Activated T-cell treated with anti-CD3 and anti-CD28 coated beads, Interleukin-2, amount 50 U/mL, for 24 hours (primary cell): ENCODE results near the gene GOLGB1.
A peak's percentile ranks its signal among the peaks of the same experiment; 100 is the strongest.
"Not testable (repeated sequence)": the region's sequence is repeated elsewhere in the genome, so short reads cannot be mapped to it uniquely, and the experiment has no call there.

Experiments
- DNase-seq: peaks from one replicate; pipeline ENCODE4 v3.0.0-alpha.2; 2020
- H3K27ac Mint-ChIP-seq: 2 replicates; pipeline ENCODE4 v1.8.0; 2020; ENCODE audit warnings: mild to moderate bottlenecking, mixed read lengths
- H3K27me3 Mint-ChIP-seq: 2 replicates; pipeline ENCODE4 v1.8.0; 2020; ENCODE audit warnings: mixed read lengths
- H3K36me3 Mint-ChIP-seq: 2 replicates; pipeline ENCODE4 v1.8.0; 2020; ENCODE audit warnings: low read depth, mixed read lengths
- H3K4me1 Mint-ChIP-seq: 2 replicates; pipeline ENCODE4 v1.8.0; 2020; ENCODE audit warnings: low read depth, mixed read lengths
- H3K4me3 Mint-ChIP-seq: 2 replicates; pipeline ENCODE4 v1.8.0; 2020; ENCODE audit warnings: mild to moderate bottlenecking, moderate library complexity, mixed read lengths
- H3K9me3 Mint-ChIP-seq: 2 replicates; pipeline ENCODE4 v1.8.0; 2020; ENCODE audit warnings: mixed read lengths

Gene GOLGB1, protein sequence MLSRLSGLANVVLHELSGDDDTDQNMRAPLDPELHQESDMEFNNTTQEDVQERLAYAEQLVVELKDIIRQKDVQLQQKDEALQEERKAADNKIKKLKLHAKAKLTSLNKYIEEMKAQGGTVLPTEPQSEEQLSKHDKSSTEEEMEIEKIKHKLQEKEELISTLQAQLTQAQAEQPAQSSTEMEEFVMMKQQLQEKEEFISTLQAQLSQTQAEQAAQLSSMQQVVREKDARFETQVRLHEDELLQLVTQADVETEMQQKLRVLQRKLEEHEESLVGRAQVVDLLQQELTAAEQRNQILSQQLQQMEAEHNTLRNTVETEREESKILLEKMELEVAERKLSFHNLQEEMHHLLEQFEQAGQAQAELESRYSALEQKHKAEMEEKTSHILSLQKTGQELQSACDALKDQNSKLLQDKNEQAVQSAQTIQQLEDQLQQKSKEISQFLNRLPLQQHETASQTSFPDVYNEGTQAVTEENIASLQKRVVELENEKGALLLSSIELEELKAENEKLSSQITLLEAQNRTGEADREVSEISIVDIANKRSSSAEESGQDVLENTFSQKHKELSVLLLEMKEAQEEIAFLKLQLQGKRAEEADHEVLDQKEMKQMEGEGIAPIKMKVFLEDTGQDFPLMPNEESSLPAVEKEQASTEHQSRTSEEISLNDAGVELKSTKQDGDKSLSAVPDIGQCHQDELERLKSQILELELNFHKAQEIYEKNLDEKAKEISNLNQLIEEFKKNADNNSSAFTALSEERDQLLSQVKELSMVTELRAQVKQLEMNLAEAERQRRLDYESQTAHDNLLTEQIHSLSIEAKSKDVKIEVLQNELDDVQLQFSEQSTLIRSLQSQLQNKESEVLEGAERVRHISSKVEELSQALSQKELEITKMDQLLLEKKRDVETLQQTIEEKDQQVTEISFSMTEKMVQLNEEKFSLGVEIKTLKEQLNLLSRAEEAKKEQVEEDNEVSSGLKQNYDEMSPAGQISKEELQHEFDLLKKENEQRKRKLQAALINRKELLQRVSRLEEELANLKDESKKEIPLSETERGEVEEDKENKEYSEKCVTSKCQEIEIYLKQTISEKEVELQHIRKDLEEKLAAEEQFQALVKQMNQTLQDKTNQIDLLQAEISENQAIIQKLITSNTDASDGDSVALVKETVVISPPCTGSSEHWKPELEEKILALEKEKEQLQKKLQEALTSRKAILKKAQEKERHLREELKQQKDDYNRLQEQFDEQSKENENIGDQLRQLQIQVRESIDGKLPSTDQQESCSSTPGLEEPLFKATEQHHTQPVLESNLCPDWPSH (N-terminal part only)

DNA sequence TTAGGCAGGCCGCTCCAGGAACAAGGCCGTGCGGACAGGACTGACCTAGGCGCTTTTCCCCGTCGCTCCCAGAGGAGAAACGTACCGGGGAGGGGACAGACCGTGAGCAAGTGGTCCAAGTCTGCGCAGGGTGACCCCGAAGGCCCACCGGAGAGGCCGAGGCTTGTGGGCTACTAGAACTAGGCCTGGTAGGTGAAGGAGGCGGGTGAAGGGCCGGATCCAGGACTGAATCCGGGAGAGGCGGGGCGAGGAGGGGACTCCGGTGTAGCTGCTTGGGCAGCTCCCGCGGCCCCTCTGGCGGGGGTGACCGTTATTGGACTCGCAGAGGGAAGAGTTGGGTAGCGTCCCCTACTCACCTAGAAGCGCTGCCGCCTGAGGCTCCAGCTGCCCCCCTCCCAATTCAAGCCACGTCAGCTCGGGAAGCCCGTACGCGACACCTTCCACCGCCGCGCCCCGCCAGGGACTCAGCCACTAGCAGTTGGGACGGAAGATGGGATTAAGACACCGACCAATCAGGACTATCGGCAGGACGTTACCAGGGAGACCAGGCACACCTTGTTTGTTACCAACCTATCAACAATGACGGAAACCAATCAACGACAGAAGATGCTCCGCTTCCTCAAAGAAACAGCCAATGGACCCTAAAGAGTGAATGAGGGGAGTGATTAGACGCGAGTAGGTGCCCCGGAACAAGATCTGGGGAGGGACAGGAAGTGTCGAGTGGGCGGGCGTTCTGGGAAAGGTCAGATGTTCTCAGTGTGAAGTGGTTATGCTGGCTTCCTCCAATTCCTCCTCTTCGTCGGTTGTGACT is at the start of gene GOLGB1:
Gene GOLGB1, minus strand, starts transcription at position 466 of the 811 bp plus-strand sequence. CDS start 18,770 bp downstream, outside the sequence.
- Mint-ChIP-seq H3K36me3 (no peaks in the 10 kb centered on the region), H3K4me1 (peaks cover 9% of the 10 kb centered on the region), H3K4me3 (no peak within 1 kb of the TSS), H3K9me3 (no peaks in the 10 kb centered on the region), H3K27me3 (peaks cover 6% of the 10 kb centered on the region), H3K27ac (no peak within 1 kb of the TSS)
- peak; percentile 89 for DNase-seq

DNA sequence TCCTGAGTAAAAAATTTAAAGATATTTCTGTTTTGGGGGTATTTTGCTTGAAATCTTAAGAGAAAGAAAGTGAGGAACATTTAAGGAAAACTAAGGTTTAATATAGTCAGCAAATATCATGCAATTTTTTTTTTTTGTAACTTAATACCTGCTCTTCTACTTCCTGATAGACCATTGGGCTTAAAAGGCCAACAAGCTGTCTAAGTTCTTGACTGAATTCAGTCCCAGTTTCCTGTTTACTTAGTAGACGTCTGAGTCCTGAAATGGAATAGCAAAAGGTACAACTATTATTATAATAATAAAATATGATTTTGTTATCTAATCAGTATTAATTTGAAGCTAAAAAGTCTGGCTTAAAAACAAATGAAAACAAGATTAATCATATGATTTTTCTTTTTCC is 47.4 kb upstream of the GOLGB1 start:
- no peak for DNase-seq
- Mint-ChIP-seq H3K4me3 (no peak overlapping the region), H3K4me1 (peaks cover 6% of the 10 kb centered on the region), H3K36me3 (peaks cover 83% of the 10 kb centered on the region), H3K27ac (no peak overlapping the region), H3K9me3 (no peaks in the 10 kb centered on the region), H3K27me3 (no peaks in the 10 kb centered on the region)

DNA sequence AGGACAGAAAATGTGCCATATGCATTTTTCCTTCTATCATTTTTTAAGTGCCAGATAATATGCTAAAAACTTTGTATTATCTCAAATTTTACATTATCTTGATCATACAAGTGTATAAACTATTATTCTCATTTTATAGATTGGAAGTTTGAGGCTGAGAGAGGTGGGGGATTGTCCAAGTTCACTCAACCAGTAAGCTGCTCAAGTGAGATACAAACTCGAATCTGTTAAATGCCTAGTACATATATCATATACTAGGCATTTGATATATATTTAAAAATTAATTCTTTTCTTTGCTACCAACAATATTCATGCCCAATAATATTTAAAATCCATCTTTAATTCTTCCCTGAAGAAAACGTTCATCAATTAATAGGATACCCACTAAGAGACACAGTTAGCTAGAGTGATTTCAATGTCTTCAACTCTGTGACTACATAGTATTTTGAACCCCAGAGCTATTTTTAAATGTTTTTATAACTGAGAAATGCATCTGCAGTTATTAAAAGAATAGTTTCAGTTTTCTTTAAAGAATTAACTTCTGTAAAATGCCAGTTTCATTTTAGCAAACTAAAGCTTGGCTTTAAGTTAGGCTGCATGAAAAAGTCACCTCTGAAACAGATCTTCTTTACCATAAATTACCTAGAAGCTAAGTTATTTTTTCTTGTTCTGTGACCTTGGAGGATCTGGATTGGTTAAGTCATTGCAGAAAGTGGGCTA is 44.9 kb upstream of the GOLGB1 start:
- no peak overlapping the region for H3K4me3 Mint-ChIP-seq
- no peak overlapping the region for H3K27ac Mint-ChIP-seq
- DNase-seq: no peak

DNA sequence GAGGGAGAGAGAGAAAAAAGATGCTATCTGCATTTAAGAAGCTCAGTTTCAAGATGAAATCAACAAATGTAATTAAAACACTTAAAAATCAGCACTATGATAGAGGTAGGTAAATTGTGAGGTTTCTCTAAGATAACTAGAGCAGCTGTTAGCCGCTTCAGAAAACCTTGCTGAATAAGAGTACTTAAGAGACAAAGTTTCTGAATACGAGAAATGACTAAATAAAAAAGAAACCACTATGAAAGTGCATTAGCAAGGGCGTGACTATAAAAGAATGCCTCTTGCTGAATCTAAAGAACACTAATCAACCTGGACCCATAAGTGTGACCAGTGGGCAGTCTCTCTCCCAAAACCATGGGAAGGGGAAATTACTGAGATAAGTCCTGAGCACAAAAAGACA is 43.5 kb upstream of the GOLGB1 start:
- Mint-ChIP-seq H3K27ac (no peak overlapping the region), H3K9me3 (no peaks in the 10 kb centered on the region), H3K27me3 (no peaks in the 10 kb centered on the region), H3K36me3 (peaks cover 84% of the 10 kb centered on the region), H3K4me1 (no peaks in the 10 kb centered on the region), H3K4me3 (no peak overlapping the region)
- no peak for DNase-seq

More for the DNA sequence above, 44.9 kb upstream of the GOLGB1 start:
- Mint-ChIP-seq H3K36me3 (peaks cover 81% of the 10 kb centered on the region), H3K27me3 (no peaks in the 10 kb centered on the region), H3K4me1 (no peaks in the 10 kb centered on the region), H3K9me3 (no peaks in the 10 kb centered on the region)

DNA sequence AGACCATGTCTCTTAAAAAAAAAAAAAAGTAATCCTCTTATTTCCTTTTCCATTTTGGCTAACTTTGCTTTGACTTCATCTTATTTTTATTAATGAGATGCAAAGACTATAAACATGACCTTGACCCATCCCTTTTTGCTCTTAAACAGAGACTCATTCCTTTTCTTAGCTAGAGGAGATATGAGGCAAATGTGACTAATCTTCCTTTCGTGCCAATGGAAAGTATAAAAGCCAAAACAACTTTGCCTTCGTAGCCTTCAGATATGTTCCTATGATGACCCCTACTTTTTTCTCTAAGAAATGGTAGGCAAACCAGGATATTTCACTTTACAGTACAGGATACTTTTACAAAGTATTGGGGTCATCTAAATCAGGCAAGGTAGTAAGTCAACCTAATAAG is 36.9 kb upstream of the GOLGB1 start:
- H3K4me3 Mint-ChIP-seq: no peak overlapping the region
- peak overlapping the region; percentile 5 for H3K27ac Mint-ChIP-seq
- no peaks in the 10 kb centered on the region for H3K4me1 Mint-ChIP-seq
- H3K27me3 Mint-ChIP-seq: no peaks in the 10 kb centered on the region
- peaks cover 92% of the 10 kb centered on the region for H3K36me3 Mint-ChIP-seq
- H3K9me3 Mint-ChIP-seq: no peaks in the 10 kb centered on the region
- DNase-seq: no peak

DNA sequence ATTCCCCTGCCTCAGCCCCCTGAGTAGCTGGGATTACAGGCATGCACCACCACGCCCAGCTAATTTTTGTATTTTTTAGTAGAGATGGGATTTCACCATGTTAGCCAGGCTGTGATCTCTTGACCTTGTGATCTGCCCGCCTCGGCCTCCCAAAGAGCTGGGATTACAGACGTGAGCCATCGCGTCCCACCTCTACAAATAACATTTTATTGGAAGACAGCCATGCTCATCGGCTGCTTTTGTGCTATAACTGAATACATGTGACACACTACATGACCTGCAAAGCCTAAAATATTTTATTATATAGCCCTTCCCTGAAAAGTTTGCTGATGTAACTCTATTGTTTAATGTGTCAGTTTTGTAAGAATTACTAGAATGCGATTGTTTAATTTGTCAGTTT is 33.2 kb upstream of the GOLGB1 start:
- not testable (repeated sequence) for H3K4me3 Mint-ChIP-seq, DNase-seq, H3K27ac Mint-ChIP-seq, H3K4me1 Mint-ChIP-seq, H3K9me3 Mint-ChIP-seq, H3K27me3 Mint-ChIP-seq
- H3K36me3 Mint-ChIP-seq: peaks cover 98% of the 10 kb centered on the region

DNA sequence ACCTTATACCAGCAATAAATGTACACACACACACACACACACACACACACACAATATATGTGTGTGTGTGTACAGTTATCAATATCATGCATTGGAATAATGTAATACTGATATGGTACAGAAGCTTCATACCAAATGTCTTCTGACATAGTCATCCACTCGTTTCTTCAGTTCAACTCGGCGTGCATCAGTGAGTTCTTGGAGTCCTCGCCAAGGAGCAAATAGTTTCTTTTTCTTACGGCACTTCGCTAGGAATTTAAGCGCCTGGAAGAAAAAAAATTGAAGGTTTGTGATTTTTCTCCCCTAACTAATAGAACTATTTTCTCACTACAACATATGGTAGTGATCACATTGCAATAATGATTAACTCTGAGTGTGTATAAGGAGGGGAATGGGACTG is 32.1 kb upstream of the GOLGB1 start:
- Mint-ChIP-seq H3K27me3 (no peaks in the 10 kb centered on the region), H3K4me3 (no peak overlapping the region), H3K36me3 (peaks cover 97% of the 10 kb centered on the region), H3K9me3 (no peaks in the 10 kb centered on the region), H3K4me1 (no peaks in the 10 kb centered on the region), H3K27ac (no peak overlapping the region)
- no peak for DNase-seq

DNA sequence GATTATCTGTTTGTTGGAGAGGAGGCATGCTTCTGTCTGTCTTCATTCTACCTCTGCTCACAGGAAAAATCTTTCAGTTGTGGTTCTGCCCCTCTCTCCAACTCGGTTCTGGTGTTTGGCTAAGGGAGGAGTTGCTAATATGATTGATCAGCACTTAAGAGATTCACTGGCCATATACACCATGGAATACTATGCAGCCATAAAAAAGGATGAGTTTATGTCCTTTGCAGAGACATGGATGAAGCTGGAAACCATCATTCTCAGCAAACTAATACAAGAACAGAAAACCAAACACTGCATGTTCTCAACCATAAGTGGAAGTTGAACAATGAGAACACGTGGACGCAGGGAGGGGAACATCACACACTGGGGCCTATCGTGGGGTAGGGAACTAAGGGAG is 25.6 kb upstream of the GOLGB1 start:
- not testable (repeated sequence) for H3K27ac Mint-ChIP-seq, H3K27me3 Mint-ChIP-seq, DNase-seq, H3K4me3 Mint-ChIP-seq, H3K4me1 Mint-ChIP-seq, H3K9me3 Mint-ChIP-seq
- H3K36me3 Mint-ChIP-seq: peaks cover 91% of the 10 kb centered on the region

DNA sequence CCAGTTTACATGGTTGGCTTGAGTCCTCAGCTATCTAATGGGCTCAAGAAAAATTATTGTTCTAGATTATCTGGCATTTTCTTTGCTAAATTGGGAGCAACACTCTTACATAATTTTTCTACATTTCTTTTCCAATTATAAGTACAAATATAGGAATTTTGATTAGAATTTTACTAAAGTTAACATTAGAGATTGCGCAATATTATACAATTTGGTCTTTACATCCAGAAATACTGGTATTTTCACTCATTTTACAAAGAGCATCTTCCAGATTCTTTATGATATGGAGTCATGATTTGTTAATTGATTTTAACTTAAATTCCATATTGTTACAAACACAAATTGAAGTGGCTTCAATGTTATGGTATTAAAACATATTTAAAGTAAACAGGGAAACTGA is 19.7 kb upstream of the GOLGB1 start:
- Mint-ChIP-seq H3K9me3 (no peaks in the 10 kb centered on the region), H3K4me1 (no peaks in the 10 kb centered on the region), H3K27ac (no peak overlapping the region), H3K4me3 (no peak overlapping the region), H3K27me3 (no peaks in the 10 kb centered on the region), H3K36me3 (peaks cover 66% of the 10 kb centered on the region)
- no peak for DNase-seq

DNA sequence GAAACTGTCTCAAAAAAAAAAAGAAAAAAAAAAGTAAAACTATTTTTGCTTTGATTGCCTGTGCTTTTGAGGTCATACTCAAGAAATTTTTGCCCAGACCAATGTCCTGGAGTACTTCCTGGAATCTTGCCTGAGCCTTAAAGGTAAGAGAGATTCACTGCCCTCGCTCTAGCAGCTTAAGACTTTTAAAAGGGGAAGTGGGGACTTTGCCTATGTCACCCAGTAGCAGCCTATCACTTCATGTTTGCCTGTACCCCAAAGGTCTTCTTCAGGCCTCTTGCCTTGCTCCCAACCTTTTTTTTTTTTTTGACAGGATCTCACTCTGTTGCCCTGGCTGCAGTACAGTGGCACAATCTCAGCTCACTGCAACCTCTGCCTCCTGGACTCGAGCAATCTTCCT is 18.9 kb upstream of the GOLGB1 start:
- Mint-ChIP-seq H3K27ac (no peak overlapping the region), H3K36me3 (peaks cover 58% of the 10 kb centered on the region), H3K27me3 (no peaks in the 10 kb centered on the region), H3K9me3 (no peaks in the 10 kb centered on the region), H3K4me1 (no peaks in the 10 kb centered on the region), H3K4me3 (no peak overlapping the region)
- no peak for DNase-seq

DNA sequence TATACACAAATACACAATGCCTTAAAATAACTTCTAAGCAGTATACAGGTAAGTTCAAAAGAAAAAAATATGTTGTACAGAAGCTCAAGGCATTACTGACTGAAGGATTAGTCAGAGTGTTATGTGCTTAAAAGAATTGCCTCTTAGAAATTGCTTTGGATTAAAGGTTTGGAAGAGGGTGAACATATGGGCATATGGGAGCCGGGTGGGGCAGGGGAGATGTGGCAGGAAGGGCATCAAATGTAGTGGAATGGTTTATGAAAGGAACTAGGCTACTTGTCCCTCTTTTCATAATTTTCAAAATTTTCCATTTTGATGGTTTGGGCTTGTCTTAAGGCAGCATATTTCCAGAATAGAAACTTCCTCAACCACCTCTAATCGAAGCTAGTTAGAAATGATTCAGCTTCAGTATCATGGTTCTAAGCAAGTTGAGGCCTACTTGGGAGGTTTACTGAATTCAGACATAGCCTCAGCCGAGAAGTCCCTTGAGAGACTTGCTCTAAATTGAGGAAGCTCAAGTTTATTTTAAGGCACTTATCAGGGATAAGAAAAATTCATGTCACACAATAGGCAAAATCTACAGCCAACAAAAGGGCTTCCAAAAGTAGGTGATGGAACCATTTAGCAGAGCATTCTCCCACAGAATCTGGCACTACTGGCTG is 10.1 kb upstream of the GOLGB1 start:
- no peaks in the 10 kb centered on the region for H3K36me3 Mint-ChIP-seq
- H3K27me3 Mint-ChIP-seq: no peaks in the 10 kb centered on the region
- no peak overlapping the region for H3K27ac Mint-ChIP-seq

DNA sequence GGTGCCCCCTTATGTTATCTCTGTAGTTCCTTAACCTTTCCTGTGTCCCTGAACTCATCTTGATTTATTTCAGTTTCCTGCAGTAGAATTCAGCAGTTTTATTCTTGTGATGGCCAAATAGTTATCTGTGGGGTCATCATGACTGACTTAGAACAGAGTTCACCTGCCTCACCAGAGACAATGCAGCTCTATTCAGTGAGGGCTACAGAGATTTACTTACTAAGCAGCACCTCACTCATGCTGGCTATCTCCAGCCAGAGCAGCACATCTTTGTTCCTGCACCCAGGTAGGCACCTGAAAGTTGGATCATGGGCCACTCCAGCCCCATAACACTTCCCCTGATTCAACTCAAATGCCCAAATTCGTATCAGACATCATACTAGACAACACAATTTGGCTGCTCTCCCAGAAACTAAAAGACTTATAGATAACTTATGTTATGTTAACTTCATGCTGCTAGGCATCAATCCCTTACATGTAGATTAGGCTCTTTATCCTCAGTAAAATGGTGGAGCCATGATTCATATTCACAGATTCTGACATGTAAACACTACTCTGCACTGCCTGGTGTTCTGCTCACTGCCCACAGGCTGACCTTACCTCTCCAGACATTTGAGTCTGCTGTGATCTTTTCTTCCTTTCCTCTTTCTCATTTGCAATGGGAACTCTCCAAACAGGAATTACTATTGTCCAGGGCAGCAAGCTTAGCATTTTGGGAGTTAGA is 9.3 kb upstream of the GOLGB1 start:
- no peak overlapping the region for H3K27ac Mint-ChIP-seq
- no peaks in the 10 kb centered on the region for H3K9me3 Mint-ChIP-seq
- no peaks in the 10 kb centered on the region for H3K27me3 Mint-ChIP-seq
- H3K36me3 Mint-ChIP-seq: no peaks in the 10 kb centered on the region
- H3K4me1 Mint-ChIP-seq: no peaks in the 10 kb centered on the region
- DNase-seq: no peak
- no peak overlapping the region for H3K4me3 Mint-ChIP-seq

More for the DNA sequence above, 10.1 kb upstream of the GOLGB1 start:
- no peak overlapping the region for H3K4me3 Mint-ChIP-seq
- H3K4me1 Mint-ChIP-seq: no peaks in the 10 kb centered on the region
- no peak for DNase-seq
- H3K9me3 Mint-ChIP-seq: no peaks in the 10 kb centered on the region
